GM12878 (cell line): ENCODE results near the gene SLC39A7. TPM values are rescaled to one million over a fixed set of nuclear protein-coding genes. Genes with fewer than 3 reads are reported as not detected.

Experiments used
- ATAC-seq: fragments of 200-7000 bp; cut with Tn5 transposase; 3 replicates; pipeline ENCODE4 v1.9.1; 2020; ENCODE audit warnings: mild to moderate bottlenecking, moderate library complexity
- BruUV-seq: library from RNA; stranded (reverse); fragments of 400-500 nt; replicated peaks from 2 replicates; lab custom pipeline; 2021; lab: Mats Ljungman, UMichigan
- CTCF ChIA-PET: fragments of 300-600 bp; sonication (Branson Sonifier 250); formaldehyde crosslinking; extraction: SDS; loops from one replicate; lab custom pipeline; 2021; ENCODE audit warnings: inconsistent platforms; lab: Yijun Ruan, JAX
- POLR2A ChIA-PET: fragments of 350-600 bp; formaldehyde crosslinking; extraction: SDS; loops from one replicate; lab custom pipeline; 2021; ENCODE audit warnings: inconsistent platforms; lab: Charles Lee
- RAD21 ChIA-PET: fragments of 300-600 bp; sonication (Branson Sonifier 250); formaldehyde crosslinking; loops from one replicate; lab custom pipeline; 2023; ENCODE audit warnings: antibody characterized with exemption; ENCODE audit not compliant: unreplicated experiment; lab: Charles Lee
- SMC1A ChIA-PET: fragments of 300-600 bp; sonication (Branson Sonifier 250); formaldehyde crosslinking; loops from one replicate; lab custom pipeline; 2023; ENCODE audit not compliant: unreplicated experiment, uncharacterized antibody; lab: Charles Lee
- DNase-seq: peaks from one replicate; pipeline ENCODE4 v3.0.0-alpha.2; 2011; ENCODE audit warnings: low read depth, low spot score
- FAIRE-seq: peaks from 3 replicates; lab custom pipeline; 2011; peaks lifted over from hg19 to GRCh38; lab: Jason Lieb, UNC
- H2AFZ ChIP-seq: 2 replicates; pipeline ENCODE4 v1.6.0; 2011; ENCODE audit warnings: low read depth, low read length, control low read depth; ENCODE audit not compliant: control insufficient read depth
- H3K27ac ChIP-seq: 2 replicates; pipeline ENCODE4 v1.5.1; 2011; ENCODE audit warnings: control low read depth; ENCODE audit not compliant: control insufficient read depth, insufficient read depth
- H3K27me3 ChIP-seq, 2 experiments: replicated peaks in 1 of 2; 2 replicates each; pipeline versions ENCODE4 v1.6.0 to v1.6.1; 2011; ENCODE audit warnings: low read length in 1 of 2; ENCODE audit not compliant: control insufficient read depth in 2 of 2, insufficient read depth in 2 of 2
- H3K36me3 ChIP-seq, 2 experiments: 2 replicates each; pipeline ENCODE4 v1.5.1; 2011; ENCODE audit warnings: low read length in 1 of 2; ENCODE audit not compliant: control insufficient read depth in 2 of 2, insufficient read depth in 2 of 2
- H3K4me1 ChIP-seq: 2 replicates; pipeline ENCODE4 v1.6.1; 2011; ENCODE audit warnings: mild to moderate bottlenecking, low read length, moderate library complexity, mixed read lengths; ENCODE audit not compliant: control insufficient read depth, insufficient read depth
- H3K4me2 ChIP-seq: 2 replicates; pipeline ENCODE4 v1.6.0; 2011; ENCODE audit warnings: control low read depth; ENCODE audit not compliant: control insufficient read depth, insufficient read depth
- H3K4me3 ChIP-seq: fragments of 200-600 bp; sonication (generic); 2 replicates; pipeline ENCODE4 v1.5.1; 2016
- H3K79me2 ChIP-seq: 2 replicates; pipeline ENCODE4 v1.6.0; 2011; ENCODE audit warnings: low read length; ENCODE audit not compliant: control insufficient read depth, insufficient read depth
- H3K9ac ChIP-seq: 2 replicates; pipeline ENCODE4 v1.8.0; 2011; ENCODE audit warnings: low read length, control low read depth, mixed read lengths; ENCODE audit not compliant: control insufficient read depth, insufficient read depth
- H3K9me3 ChIP-seq: replicated peaks from 3 replicates; pipeline ENCODE4 v1.5.1; 2011; ENCODE audit warnings: mild to moderate bottlenecking, low read length; ENCODE audit not compliant: control insufficient read depth, insufficient read depth
- H4K20me1 ChIP-seq: 2 replicates; pipeline ENCODE4 v1.6.0; 2011; ENCODE audit not compliant: control insufficient read depth, insufficient read depth
- EED ChIP-seq: sonication (generic); IDR thresholded peaks from 2 replicates; pipeline ENCODE4 v1.6.1; 2016; ENCODE audit warnings: antibody characterized with exemption, low read depth
- IRF5 ChIP-seq: fragments of 450-650 bp; IDR thresholded peaks from 2 replicates; pipeline ENCODE4 v1.6.1; 2017; ENCODE audit warnings: borderline replicate concordance
- MEF2A ChIP-seq: IDR thresholded peaks from 2 replicates; pipeline ENCODE4 v1.6.1; 2011; ENCODE audit warnings: low read depth, mild to moderate bottlenecking, low read length, moderate library complexity; ENCODE audit not compliant: insufficient read depth
- WGBS: methylation state at CpG from one replicate; pipeline ENCODE4 v1.1.6; 2016; ENCODE audit warnings: low lambda C conversion rate; ENCODE audit not compliant: insufficient replicate concordance, insufficient coverage; ENCODE audit errors: missing lambda C conversion rate; 5-methylcytosine and 5-hydroxymethylcytosine counted together
- in situ Hi-C: fragments of 300-500 bp; cut with MboI; formaldehyde crosslinking; loops from 9 replicates; pipeline ENCODE4 v1.14.3; 2018; ENCODE audit warnings: mixed read lengths
- intact Hi-C: fragments of 100-400 bp; cut with micrococcal nuclease; formaldehyde crosslinking; loops from one replicate; pipeline ENCODE4 v1.14.2; 2022; ENCODE audit not compliant: unreplicated experiment
- polyA plus RNA-seq, 11 experiments: library from polyadenylated mRNA; depleted of rRNA in 4 of 11; unstranded in 6 of 11; stranded (reverse) in 5 of 11; fragments of >200 nt; fragmentation: Nextera tagmentation in 4 of 11; fragmentation: Illumina TruSeq in 1 of 11; extraction: Ambion mirVana in 4 of 11; extraction: Trizol in 1 of 11; gene quantifications; 1 replicate in 1 of 11; 2 replicates in 10 of 11; pipeline versions ENCODE4 v1.2.1 to v1.2.3, GENCODE V29; 2011 to 2016; ENCODE audit warnings: inconsistent platforms in 2 of 11, missing spikeins in 2 of 11, low read depth in 1 of 11
- total RNA-seq, 4 experiments: library from RNA; depleted of rRNA in 3 of 4; stranded (reverse); fragments of >200 nt in 3 of 4; fragmentation: Illumina TruSeq in 1 of 4; extraction: Trizol in 1 of 4; gene quantifications; 2 replicates each; pipeline versions ENCODE4 v1.2.1 to v1.2.3, GENCODE V29; 2013 to 2021
- TF ChIP-seq, protein P1 (sequence below): fragments of 450-650 bp; IDR thresholded peaks from 2 replicates; pipeline ENCODE4 v1.6.1; 2016; ENCODE audit warnings: mild to moderate bottlenecking, moderate library complexity, borderline replicate concordance
- TF ChIP-seq, protein P2 (sequence below): fragments of 450-650 bp; IDR thresholded peaks from 2 replicates; pipeline ENCODE4 v1.6.1; 2018; ENCODE audit warnings: mild to moderate bottlenecking, low read depth, moderate library complexity; ENCODE audit not compliant: partially characterized antibody

SLC39A7 gene
- total and polyA plus RNA-seq, 10 of the 15 experiments (the other 5 are each of a cell fraction or from before 2014, with no cell fraction given) = 7.3 to 63.1 (median 40.6) TPM

DNA sequence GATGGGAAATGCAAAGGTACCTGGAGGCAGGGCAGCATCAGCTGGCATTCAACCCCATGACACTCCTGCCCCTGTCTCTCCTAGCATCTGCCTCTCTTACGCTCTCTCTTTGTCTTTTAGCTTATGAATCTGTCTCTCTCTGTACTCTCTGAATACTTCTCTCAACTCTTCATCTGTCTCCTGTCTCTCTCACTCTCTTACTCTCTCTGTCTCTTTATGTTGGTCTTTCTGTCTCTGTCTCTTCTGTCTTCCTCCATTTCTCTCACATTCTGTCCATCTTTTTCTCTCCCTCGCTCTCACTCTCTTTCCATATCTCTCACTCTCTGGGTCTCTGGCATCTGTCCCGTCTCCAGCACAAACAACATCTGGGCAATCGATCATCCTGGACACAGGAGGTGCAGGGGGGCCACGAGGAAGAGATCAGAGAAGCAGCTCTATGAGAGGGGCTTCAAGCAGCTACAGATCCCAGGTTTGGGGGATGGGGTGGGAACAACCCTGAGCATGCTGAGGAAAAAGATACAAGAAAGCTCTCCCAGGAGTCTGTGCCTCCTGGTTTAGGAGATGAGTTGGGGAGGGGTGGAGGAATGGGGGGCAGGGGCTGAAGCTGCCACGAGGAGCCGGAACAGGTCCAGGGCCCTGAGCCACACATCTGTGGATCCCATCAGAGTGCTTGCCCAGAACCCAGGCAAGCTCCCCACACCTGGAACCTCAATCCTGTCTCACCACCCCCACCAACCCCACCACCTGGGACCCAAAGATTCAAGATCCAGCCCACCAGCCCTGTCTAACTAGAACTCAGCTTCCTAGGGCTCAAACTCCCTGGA, 10.8 kb upstream of the SLC39A7 start:
- Histone ChIP-seq H2AFZ (no peak overlapping the region), H3K4me1 (no peaks in the 10 kb centered on the region), H3K27me3 (peaks cover 2 to 5% of the 10 kb centered on the region in 2 experiments), H3K27ac (no peak overlapping the region), H3K4me2 (no peak overlapping the region), H4K20me1 (no peaks in the 10 kb centered on the region), H3K36me3 (peaks cover under 1 to 9% of the 10 kb centered on the region in 2 experiments; a peak in 1 of 4 replicates), H3K9me3 (no peaks in the 10 kb centered on the region), H3K4me3 (no peak overlapping the region), H3K79me2 (no peaks in the 10 kb centered on the region), H3K9ac (no peak overlapping the region)
- RAD21 ChIA-PET = interaction anchor here (1.2 kb wide), 1 partner anchor 59 kb away, joined by 4 read pairs; no protein-coding TSS in a partner anchor
- intact Hi-C loops (no loop called here), in situ Hi-C loops (no loop called here)
- POLR2A ChIA-PET = interaction anchor here (0.5 kb wide), 1 partner anchor 18 kb away, joined by 5 read pairs; no protein-coding TSS in a partner anchor
- SMC1A ChIA-PET = interaction anchor here (1.3 kb wide), 1 partner anchor 30 kb away, joined by 3 read pairs; no protein-coding TSS in a partner anchor
- FAIRE-seq (no peak), DNase-seq (no peak), ATAC-seq (no peak)
- BruUV-seq = no TSS peak
- WGBS = 14% methylated on average over 7 of the region's 7 CpGs
- TF ChIP-seq EED (no peak), IRF5 (no peak), MEF2A (no peak)
- TF ChIP-seq, protein P1, sequence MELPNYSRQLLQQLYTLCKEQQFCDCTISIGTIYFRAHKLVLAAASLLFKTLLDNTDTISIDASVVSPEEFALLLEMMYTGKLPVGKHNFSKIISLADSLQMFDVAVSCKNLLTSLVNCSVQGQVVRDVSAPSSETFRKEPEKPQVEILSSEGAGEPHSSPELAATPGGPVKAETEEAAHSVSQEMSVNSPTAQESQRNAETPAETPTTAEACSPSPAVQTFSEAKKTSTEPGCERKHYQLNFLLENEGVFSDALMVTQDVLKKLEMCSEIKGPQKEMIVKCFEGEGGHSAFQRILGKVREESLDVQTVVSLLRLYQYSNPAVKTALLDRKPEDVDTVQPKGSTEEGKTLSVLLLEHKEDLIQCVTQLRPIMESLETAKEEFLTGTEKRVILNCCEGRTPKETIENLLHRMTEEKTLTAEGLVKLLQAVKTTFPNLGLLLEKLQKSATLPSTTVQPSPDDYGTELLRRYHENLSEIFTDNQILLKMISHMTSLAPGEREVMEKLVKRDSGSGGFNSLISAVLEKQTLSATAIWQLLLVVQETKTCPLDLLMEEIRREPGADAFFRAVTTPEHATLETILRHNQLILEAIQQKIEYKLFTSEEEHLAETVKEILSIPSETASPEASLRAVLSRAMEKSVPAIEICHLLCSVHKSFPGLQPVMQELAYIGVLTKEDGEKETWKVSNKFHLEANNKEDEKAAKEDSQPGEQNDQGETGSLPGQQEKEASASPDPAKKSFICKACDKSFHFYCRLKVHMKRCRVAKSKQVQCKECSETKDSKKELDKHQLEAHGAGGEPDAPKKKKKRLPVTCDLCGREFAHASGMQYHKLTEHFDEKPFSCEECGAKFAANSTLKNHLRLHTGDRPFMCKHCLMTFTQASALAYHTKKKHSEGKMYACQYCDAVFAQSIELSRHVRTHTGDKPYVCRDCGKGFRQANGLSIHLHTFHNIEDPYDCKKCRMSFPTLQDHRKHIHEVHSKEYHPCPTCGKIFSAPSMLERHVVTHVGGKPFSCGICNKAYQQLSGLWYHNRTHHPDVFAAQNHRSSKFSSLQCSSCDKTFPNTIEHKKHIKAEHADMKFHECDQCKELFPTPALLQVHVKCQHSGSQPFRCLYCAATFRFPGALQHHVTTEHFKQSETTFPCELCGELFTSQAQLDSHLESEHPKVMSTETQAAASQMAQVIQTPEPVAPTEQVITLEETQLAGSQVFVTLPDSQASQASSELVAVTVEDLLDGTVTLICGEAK = no peak
- TF ChIP-seq, protein P2, sequence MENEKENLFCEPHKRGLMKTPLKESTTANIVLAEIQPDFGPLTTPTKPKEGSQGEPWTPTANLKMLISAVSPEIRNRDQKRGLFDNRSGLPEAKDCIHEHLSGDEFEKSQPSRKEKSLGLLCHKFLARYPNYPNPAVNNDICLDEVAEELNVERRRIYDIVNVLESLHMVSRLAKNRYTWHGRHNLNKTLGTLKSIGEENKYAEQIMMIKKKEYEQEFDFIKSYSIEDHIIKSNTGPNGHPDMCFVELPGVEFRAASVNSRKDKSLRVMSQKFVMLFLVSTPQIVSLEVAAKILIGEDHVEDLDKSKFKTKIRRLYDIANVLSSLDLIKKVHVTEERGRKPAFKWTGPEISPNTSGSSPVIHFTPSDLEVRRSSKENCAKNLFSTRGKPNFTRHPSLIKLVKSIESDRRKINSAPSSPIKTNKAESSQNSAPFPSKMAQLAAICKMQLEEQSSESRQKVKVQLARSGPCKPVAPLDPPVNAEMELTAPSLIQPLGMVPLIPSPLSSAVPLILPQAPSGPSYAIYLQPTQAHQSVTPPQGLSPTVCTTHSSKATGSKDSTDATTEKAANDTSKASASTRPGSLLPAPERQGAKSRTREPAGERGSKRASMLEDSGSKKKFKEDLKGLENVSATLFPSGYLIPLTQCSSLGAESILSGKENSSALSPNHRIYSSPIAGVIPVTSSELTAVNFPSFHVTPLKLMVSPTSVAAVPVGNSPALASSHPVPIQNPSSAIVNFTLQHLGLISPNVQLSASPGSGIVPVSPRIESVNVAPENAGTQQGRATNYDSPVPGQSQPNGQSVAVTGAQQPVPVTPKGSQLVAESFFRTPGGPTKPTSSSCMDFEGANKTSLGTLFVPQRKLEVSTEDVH = no peak
- CTCF ChIA-PET = interaction anchor here (0.6 to 1.3 kb wide), 5 partner anchors 17 to 58 kb away, joined by 3 read pairs; no protein-coding TSS in a partner anchor
